ENCODE data around the gene LRP2.

LRP2 gene

GRCh38 chr2:169372561-169372960 lies 10.2 kb upstream of the LRP2 start:
- Histone ChIP-seq H3K9me3 (no peaks in the 10 kb centered on the region), H3K36me3 (no peaks in the 10 kb centered on the region), H3K27ac (no peak overlapping the region), H3K4me2 (no peak overlapping the region), H3K27me3 (no peaks in the 10 kb centered on the region), H3K4me3 (no peak overlapping the region), H4K20me1 (no peaks in the 10 kb centered on the region), H3K4me1 (no peaks in the 10 kb centered on the region), H3K9ac (no peak overlapping the region)
- TF ChIP-seq Cebpa-rat (IDR thresholded peaks at IDR 0.05) = no peak

GRCh38 chr2:169366066-169366465 lies 3.7 kb upstream of the LRP2 start:
- Histone ChIP-seq H3K4me1 (peaks cover 37% of the 10 kb centered on the region), H3K36me3 (no peaks in the 10 kb centered on the region), H3K9me3 (peaks cover 11% of the 10 kb centered on the region; the same call in 1 of the 2 replicates), H3K9ac (no peak overlapping the region), H4K20me1 (peaks cover 26% of the 10 kb centered on the region; the same call in 1 of the 2 replicates), H3K4me3 (no peak overlapping the region), H3K4me2 (no peak overlapping the region), H3K27ac (no peak overlapping the region), H3K27me3 (peaks cover 43% of the 10 kb centered on the region)
- no peak for TF ChIP-seq Cebpa-rat (IDR thresholded peaks at IDR 0.05)

- Histone ChIP-seq H3K4me2 (peak overlapping the region; percentile 95), H3K9me3 (peaks cover 11% of the 10 kb centered on the region; the same call in 1 of the 2 replicates), H3K36me3 (no peaks in the 10 kb centered on the region), H3K27ac (no peak overlapping the region), H3K9ac (no peak overlapping the region), H4K20me1 (peaks cover 26% of the 10 kb centered on the region; the same call in 1 of the 2 replicates), H3K27me3 (peaks cover 52% of the 10 kb centered on the region), H3K4me3 (peak overlapping the region; percentile 66), H3K4me1 (peaks cover 37% of the 10 kb centered on the region)
- TF ChIP-seq Cebpa-rat (IDR thresholded peaks at IDR 0.05) = no peak
Observed at GRCh38 chr2:169365029-169365480, 2.7 kb upstream of the LRP2 start.

- Histone ChIP-seq H3K4me2 (peak overlapping the region; percentile 95), H4K20me1 (peaks cover 26% of the 10 kb centered on the region; the same call in 1 of the 2 replicates), H3K27ac (no peak overlapping the region), H3K9me3 (peaks cover 11% of the 10 kb centered on the region; the same call in 1 of the 2 replicates), H3K27me3 (peaks cover 58% of the 10 kb centered on the region), H3K9ac (no peak overlapping the region), H3K36me3 (no peaks in the 10 kb centered on the region), H3K4me3 (peak overlapping the region; percentile 66), H3K4me1 (peaks cover 37% of the 10 kb centered on the region)
- TF ChIP-seq Cebpa-rat (IDR thresholded peaks at IDR 0.05) = no peak
Observed at GRCh38 chr2:169363560-169364150, 1.3 kb upstream of the LRP2 start.

GRCh38 chr2:169362894-169363559 lies 693 bp upstream of the LRP2 start:
- peaks cover 58% of the 10 kb centered on the region for H3K27me3 ChIP-seq
- no peak for TF ChIP-seq Cebpa-rat (IDR thresholded peaks at IDR 0.05)
- H3K27ac ChIP-seq = no peak overlapping the region
- peak overlapping the region; percentile 66 for H3K4me3 ChIP-seq
- peaks cover 11% of the 10 kb centered on the region; the same call in 1 of the 2 replicates for H3K9me3 ChIP-seq
- H3K4me1 ChIP-seq = peaks cover 37% of the 10 kb centered on the region
- H3K36me3 ChIP-seq = no peaks in the 10 kb centered on the region
- no peak overlapping the region for H3K9ac ChIP-seq
- peak overlapping the region; percentile 95 for H3K4me2 ChIP-seq
- peaks cover 26% of the 10 kb centered on the region; the same call in 1 of the 2 replicates for H4K20me1 ChIP-seq

GRCh38 chr2:169361706-169362117 lies 622 bp downstream of the LRP2 start:
- H3K9me3 ChIP-seq = peaks cover 11% of the 10 kb centered on the region; the same call in 1 of the 2 replicates
- H3K9ac ChIP-seq = no peak overlapping the region
- no peak overlapping the region for H3K27ac ChIP-seq
- peak overlapping the region; percentile 95 for H3K4me2 ChIP-seq
- TF ChIP-seq Cebpa-rat (IDR thresholded peaks at IDR 0.05) = no peak
- peak overlapping the region; percentile 66 for H3K4me3 ChIP-seq
- peaks cover 26% of the 10 kb centered on the region; the same call in 1 of the 2 replicates for H4K20me1 ChIP-seq
- H3K36me3 ChIP-seq = no peaks in the 10 kb centered on the region
- H3K27me3 ChIP-seq = peaks cover 58% of the 10 kb centered on the region
- H3K4me1 ChIP-seq = peaks cover 37% of the 10 kb centered on the region

GRCh38 chr2:169360984-169361705 lies 1.2 kb downstream of the LRP2 start:
- H3K9ac ChIP-seq = no peak overlapping the region

GRCh38 chr2:169358016-169358415 lies 4.3 kb downstream of the LRP2 start:
- H3K27me3 ChIP-seq = peaks cover 34% of the 10 kb centered on the region
- H4K20me1 ChIP-seq = peaks cover 15% of the 10 kb centered on the region; the same call in 1 of the 2 replicates
- H3K36me3 ChIP-seq = no peaks in the 10 kb centered on the region
- H3K4me2 ChIP-seq = no peak overlapping the region
- H3K9me3 ChIP-seq = peaks cover 11% of the 10 kb centered on the region; the same call in 1 of the 2 replicates
- no peak overlapping the region for H3K9ac ChIP-seq
- H3K4me3 ChIP-seq = no peak overlapping the region
- no peak overlapping the region for H3K27ac ChIP-seq
- TF ChIP-seq Cebpa-rat (IDR thresholded peaks at IDR 0.05) = no peak
- peaks cover 14% of the 10 kb centered on the region for H3K4me1 ChIP-seq

More at GRCh38 chr2:169360984-169361705, 1.2 kb downstream of the LRP2 start:
- peaks cover 26% of the 10 kb centered on the region; the same call in 1 of the 2 replicates for H4K20me1 ChIP-seq
- H3K9me3 ChIP-seq = peaks cover 11% of the 10 kb centered on the region; the same call in 1 of the 2 replicates
- no peak overlapping the region for H3K4me2 ChIP-seq
- no peak overlapping the region for H3K27ac ChIP-seq
- no peak for TF ChIP-seq Cebpa-rat (IDR thresholded peaks at IDR 0.05)
- no peak overlapping the region for H3K4me3 ChIP-seq
- peaks cover 58% of the 10 kb centered on the region for H3K27me3 ChIP-seq
- H3K4me1 ChIP-seq = peaks cover 37% of the 10 kb centered on the region
- no peaks in the 10 kb centered on the region for H3K36me3 ChIP-seq

- no peak overlapping the region for H3K4me2 ChIP-seq
Observed at GRCh38 chr2:169354244-169354643, 8.1 kb downstream of the LRP2 start.

More at GRCh38 chr2:169354244-169354643, 8.1 kb downstream of the LRP2 start:
- H3K27ac ChIP-seq = no peak overlapping the region
- TF ChIP-seq Cebpa-rat (IDR thresholded peaks at IDR 0.05) = no peak
- no peaks in the 10 kb centered on the region for H3K9me3 ChIP-seq
- no peaks in the 10 kb centered on the region for H3K36me3 ChIP-seq
- H4K20me1 ChIP-seq = no peaks in the 10 kb centered on the region
- no peak overlapping the region for H3K4me3 ChIP-seq
- H3K27me3 ChIP-seq = no peaks in the 10 kb centered on the region
- H3K9ac ChIP-seq = no peak overlapping the region
- no peaks in the 10 kb centered on the region for H3K4me1 ChIP-seq
